Astrocyte (in vitro differentiated cells and primary cell): Measurements from ENCODE around the gene TYRP1. TPM values are rescaled to one million over a fixed set of nuclear protein-coding genes. Genes with fewer than 3 reads are reported as not detected.
A peak's percentile ranks its signal among the peaks of the same experiment; 100 is the strongest.

ENCODE experiments used
- DNase-seq: peaks from one replicate; pipeline ENCODE4 v3.0.0-alpha.2; 2010; ENCODE audit warnings: low read depth
- FAIRE-seq: peaks from 2 replicates; lab custom pipeline; 2011; peaks lifted over from hg19 to GRCh38; lab: Jason Lieb, UNC
- H2AFZ ChIP-seq: 2 replicates; pipeline ENCODE4 v1.6.0; 2012; ENCODE audit warnings: low read depth, low read length, inconsistent platforms
- H3K27ac ChIP-seq: 2 replicates; pipeline ENCODE4 v1.5.1; 2011; ENCODE audit warnings: low read depth, low read length, inconsistent platforms
- H3K27me3 ChIP-seq: 2 replicates; pipeline ENCODE4 v1.6.0; 2011; ENCODE audit warnings: low read length, inconsistent platforms; ENCODE audit not compliant: insufficient read depth
- H3K36me3 ChIP-seq: 2 replicates; pipeline ENCODE4 v1.5.1; 2011; ENCODE audit warnings: low read length, inconsistent platforms; ENCODE audit not compliant: insufficient read depth
- H3K4me1 ChIP-seq: 2 replicates; pipeline ENCODE4 v1.5.1; 2011; ENCODE audit warnings: low read length, inconsistent platforms; ENCODE audit not compliant: insufficient read depth
- H3K4me2 ChIP-seq: 2 replicates; pipeline ENCODE4 v1.6.0; 2012; ENCODE audit warnings: low read length, inconsistent platforms
- H3K4me3 ChIP-seq: 2 replicates; pipeline ENCODE4 v1.5.1; 2011; ENCODE audit warnings: low read depth, mild to moderate bottlenecking, low read length, inconsistent platforms; ENCODE audit not compliant: insufficient read depth
- H3K79me2 ChIP-seq: 2 replicates; pipeline ENCODE4 v1.6.0; 2012; ENCODE audit warnings: mild to moderate bottlenecking, low read length, inconsistent platforms; ENCODE audit not compliant: insufficient read depth
- H3K9ac ChIP-seq: 2 replicates; pipeline ENCODE4 v1.6.0; 2012; ENCODE audit warnings: mild to moderate bottlenecking, low read length, inconsistent platforms
- H3K9me3 ChIP-seq: 2 replicates; pipeline ENCODE4 v1.5.1; 2012; ENCODE audit warnings: low read depth, mild to moderate bottlenecking, low read length, inconsistent platforms; ENCODE audit not compliant: insufficient read depth
- H4K20me1 ChIP-seq: 2 replicates; pipeline ENCODE4 v1.6.0; 2012; ENCODE audit warnings: low read length, inconsistent platforms; ENCODE audit not compliant: insufficient read depth
- H3K27ac Mint-ChIP-seq: one replicate; pipeline ENCODE4 v1.8.0; 2021; ENCODE audit warnings: mild to moderate bottlenecking, mixed read lengths; ENCODE audit not compliant: unreplicated experiment
- H3K27me3 Mint-ChIP-seq: one replicate; pipeline ENCODE4 v1.8.0; 2021; ENCODE audit warnings: low read depth, mixed read lengths; ENCODE audit not compliant: unreplicated experiment
- H3K36me3 Mint-ChIP-seq: one replicate; pipeline ENCODE4 v1.8.0; 2021; ENCODE audit warnings: low read depth, mixed read lengths; ENCODE audit not compliant: unreplicated experiment
- H3K4me1 Mint-ChIP-seq: one replicate; pipeline ENCODE4 v1.8.0; 2021; ENCODE audit warnings: low read depth, mixed read lengths; ENCODE audit not compliant: unreplicated experiment
- H3K4me3 Mint-ChIP-seq: one replicate; pipeline ENCODE4 v1.8.0; 2021; ENCODE audit warnings: mild to moderate bottlenecking, moderate library complexity, mixed read lengths; ENCODE audit not compliant: unreplicated experiment
- H3K9me3 Mint-ChIP-seq: one replicate; pipeline ENCODE4 v1.8.0; 2021; ENCODE audit warnings: mild to moderate bottlenecking, mixed read lengths; ENCODE audit not compliant: unreplicated experiment
- CTCF ChIP-seq: IDR thresholded peaks from 2 replicates; pipeline ENCODE4 v1.5.1; 2011; ENCODE audit warnings: low read depth, mild to moderate bottlenecking, inconsistent platforms, low read length, moderate library complexity; ENCODE audit not compliant: insufficient read depth
- EZH2 ChIP-seq: IDR thresholded peaks from 2 replicates; pipeline ENCODE4 v1.6.1; 2012; ENCODE audit warnings: mild to moderate bottlenecking, low read length, inconsistent platforms; ENCODE audit not compliant: insufficient read depth
- total RNA-seq: library from RNA; stranded (reverse); gene quantifications from 2 replicates; pipeline ENCODE4 v1.2.1, GENCODE V29; 2021

Gene TYRP1
- total RNA-seq, 1 donor from 2014 or later: 0.73 TPM

DNA sequence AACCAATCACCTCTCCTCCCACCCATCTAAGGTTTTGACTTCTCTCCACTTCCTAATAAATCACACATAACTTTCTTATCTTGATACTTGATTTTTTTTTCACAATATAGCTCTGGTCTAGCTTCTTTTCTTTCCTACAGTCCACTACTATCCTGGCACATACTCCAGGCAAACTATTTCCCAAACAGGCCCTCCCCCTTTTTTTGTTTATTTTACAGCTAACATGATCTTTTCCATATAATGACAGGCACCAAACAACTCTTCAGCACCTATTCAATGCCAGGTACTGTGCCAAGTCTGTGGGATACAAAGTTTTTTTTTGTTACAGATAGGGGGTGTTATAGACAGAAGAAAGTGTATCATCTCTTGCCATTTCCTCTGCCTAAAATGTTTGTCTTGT, 7.9 kb downstream of the TYRP1 start:
- no peaks in the 10 kb centered on the region for H3K27me3 Mint-ChIP-seq
- H3K9me3 ChIP-seq: no peaks in the 10 kb centered on the region
- H3K36me3 Mint-ChIP-seq: no peaks in the 10 kb centered on the region
- no peaks in the 10 kb centered on the region for H3K9me3 Mint-ChIP-seq
- no peaks in the 10 kb centered on the region for H3K4me1 ChIP-seq
- H4K20me1 ChIP-seq: no peaks in the 10 kb centered on the region
- H3K27me3 ChIP-seq: no peaks in the 10 kb centered on the region
- H3K4me3 ChIP-seq: no peak overlapping the region
- TF ChIP-seq EZH2: no peak
- TF ChIP-seq CTCF: no peak
- no peak overlapping the region for H3K4me2 ChIP-seq
- no peak overlapping the region for H3K9ac ChIP-seq
- H3K4me1 Mint-ChIP-seq: peaks cover 14% of the 10 kb centered on the region
- no peak for FAIRE-seq
- no peaks in the 10 kb centered on the region for H3K79me2 ChIP-seq
- no peak overlapping the region for H3K4me3 Mint-ChIP-seq
- DNase-seq: no peak
- H2AFZ ChIP-seq: no peak overlapping the region
- no peak overlapping the region for H3K27ac ChIP-seq
- no peaks in the 10 kb centered on the region for H3K36me3 ChIP-seq
- no peak overlapping the region for H3K27ac Mint-ChIP-seq

DNA sequence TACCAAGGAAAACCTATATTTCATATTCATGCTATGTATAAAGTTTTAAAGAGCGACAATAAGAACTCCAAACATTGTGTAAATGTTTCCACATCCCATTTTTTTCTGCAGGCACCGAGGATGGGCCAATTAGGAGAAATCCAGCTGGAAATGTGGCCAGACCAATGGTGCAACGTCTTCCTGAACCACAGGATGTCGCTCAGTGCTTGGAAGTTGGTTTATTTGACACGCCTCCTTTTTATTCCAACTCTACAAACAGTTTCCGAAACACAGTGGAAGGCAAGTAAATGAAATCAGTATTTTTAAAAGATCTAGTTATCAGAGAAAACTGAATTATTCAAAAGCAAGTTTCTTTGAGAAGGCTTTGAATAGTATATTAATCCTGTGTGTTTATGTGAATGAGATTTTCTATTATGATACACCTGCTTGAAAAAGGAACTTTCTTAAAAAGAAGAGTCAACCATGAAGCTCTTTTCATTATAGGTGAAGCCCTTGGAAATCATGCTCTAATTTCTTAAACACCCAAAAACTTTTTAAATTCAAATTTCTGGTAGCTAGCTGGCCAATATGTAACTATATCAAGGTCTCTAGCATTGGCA, 9.1 kb downstream of the TYRP1 start:
- DNase-seq (peak; percentile 68), FAIRE-seq (peak; percentile 76)
- H3K27ac ChIP-seq: no peak overlapping the region
- no peaks in the 10 kb centered on the region for H3K79me2 ChIP-seq
- H3K4me2 ChIP-seq: peak overlapping the region; percentile 29
- no peaks in the 10 kb centered on the region for H4K20me1 ChIP-seq
- Mint-ChIP-seq H3K27me3 (no peaks in the 10 kb centered on the region), H3K36me3 (no peaks in the 10 kb centered on the region), H3K9me3 (no peaks in the 10 kb centered on the region), H3K27ac (no peak overlapping the region), H3K4me1 (peaks cover 13% of the 10 kb centered on the region), H3K4me3 (no peak overlapping the region)
- no peak for TF ChIP-seq EZH2
- TF ChIP-seq CTCF: peak; percentile 77
- H3K4me3 ChIP-seq: no peak overlapping the region
- H3K9ac ChIP-seq: no peak overlapping the region
- no peaks in the 10 kb centered on the region for H3K27me3 ChIP-seq
- no peaks in the 10 kb centered on the region for H3K4me1 ChIP-seq
- no peak overlapping the region for H2AFZ ChIP-seq
- no peaks in the 10 kb centered on the region for H3K36me3 ChIP-seq
- H3K9me3 ChIP-seq: no peaks in the 10 kb centered on the region

- Histone ChIP-seq H3K79me2 (no peaks in the 10 kb centered on the region), H3K4me3 (no peak overlapping the region), H4K20me1 (no peaks in the 10 kb centered on the region), H3K27me3 (no peaks in the 10 kb centered on the region), H3K27ac (no peak overlapping the region), H3K9me3 (no peaks in the 10 kb centered on the region), H3K36me3 (no peaks in the 10 kb centered on the region), H2AFZ (no peak overlapping the region), H3K4me1 (peaks cover 8% of the 10 kb centered on the region), H3K9ac (no peak overlapping the region), H3K4me2 (no peak overlapping the region)
- DNase-seq (no peak), FAIRE-seq (no peak)
- H3K36me3 Mint-ChIP-seq: no peaks in the 10 kb centered on the region
- H3K27ac Mint-ChIP-seq: peak overlapping the region; percentile 30
- H3K4me1 Mint-ChIP-seq: peaks cover 14% of the 10 kb centered on the region
- H3K27me3 Mint-ChIP-seq: no peaks in the 10 kb centered on the region
- no peak overlapping the region for H3K4me3 Mint-ChIP-seq
- no peaks in the 10 kb centered on the region for H3K9me3 Mint-ChIP-seq
- TF ChIP-seq CTCF: no peak
- TF ChIP-seq EZH2: no peak
These were observed 10.8 kb downstream of the TYRP1 start for GRCh38 chr9:12703996-12704395.
